HepG2 (cell line): Measurements from ENCODE around the gene DUS1L. TPM values are rescaled to one million over a fixed set of nuclear protein-coding genes. Genes with fewer than 3 reads are reported as not detected.

ENCODE experiments used
- AHR ChIP-seq: IDR thresholded peaks from 2 replicates; pipeline ENCODE4 v1.6.1; 2018; ENCODE audit warnings: missing genetic modification reagents, missing compliant biosample characterization
- ASH2L ChIP-seq: fragments of 300-600, 200-600 bp; sonication (generic); IDR thresholded peaks from 2 replicates; pipeline ENCODE4 v1.7.0; 2017; ENCODE audit warnings: low read depth, mild to moderate bottlenecking, moderate library complexity, mixed read lengths, low read length; ENCODE audit not compliant: insufficient read length
- CCDC6 ChIP-seq: sonication (generic); formaldehyde crosslinking; IDR thresholded peaks from 2 replicates; pipeline ENCODE4 v1.8.1; 2022; ENCODE audit warnings: mild to moderate bottlenecking, missing genetic modification reagents, moderate library complexity
- CEBPB ChIP-seq: IDR thresholded peaks from 2 replicates; pipeline ENCODE4 v1.6.1; 2011; ENCODE audit warnings: low read depth, low read length, improper control_type of control experiment, borderline replicate concordance
- ETV5 ChIP-seq: IDR thresholded peaks from 2 replicates; pipeline ENCODE4 v1.6.1; 2018; ENCODE audit warnings: missing biosample characterization, missing genetic modification reagents, inconsistent platforms, borderline replicate concordance
- HDAC6 ChIP-seq: fragments of 200-600 bp; sonication (generic); IDR thresholded peaks from 2 replicates; pipeline ENCODE4 v1.7.0; 2017; ENCODE audit warnings: mild to moderate bottlenecking, antibody characterized with exemption, low read length, low read depth
- HNRNPK ChIP-seq: fragments of 200-400 bp; formaldehyde crosslinking; IDR thresholded peaks from 2 replicates; pipeline ENCODE4 v1.6.1; 2018; ENCODE audit warnings: low read length, low read depth, moderate library complexity, mild to moderate bottlenecking; ENCODE audit not compliant: poor library complexity, severe bottlenecking
- ISX ChIP-seq: sonication (generic); formaldehyde crosslinking; conservative IDR thresholded peaks from 2 replicates; pipeline ENCODE4 v1.5.0; 2020; ENCODE audit warnings: missing genetic modification reagents
- JUNB ChIP-seq: sonication (generic); formaldehyde crosslinking; IDR thresholded peaks from 2 replicates; pipeline ENCODE4 v1.8.0; 2022; ENCODE audit warnings: missing genetic modification reagents, mild to moderate bottlenecking, borderline replicate concordance
- KDM5B ChIP-seq: sonication (generic); formaldehyde crosslinking; IDR thresholded peaks from 2 replicates; pipeline ENCODE4 v1.4.0; 2020; ENCODE audit warnings: missing genetic modification reagents, mild to moderate bottlenecking, borderline replicate concordance
- MED13 ChIP-seq: sonication (generic); formaldehyde crosslinking; IDR thresholded peaks from 2 replicates; pipeline ENCODE4 v1.5.0; 2020; ENCODE audit warnings: missing genetic modification reagents
- NR3C1 ChIP-seq: sonication (generic); formaldehyde crosslinking; IDR thresholded peaks from 2 replicates; pipeline ENCODE4 v1.4.0; 2020; ENCODE audit warnings: missing genetic modification reagents
- SMAD3 ChIP-seq: sonication (generic); formaldehyde crosslinking; IDR thresholded peaks from 2 replicates; pipeline ENCODE4 v1.4.0; 2020; ENCODE audit warnings: missing genetic modification reagents
- SPEN ChIP-seq: sonication (generic); formaldehyde crosslinking; IDR thresholded peaks from 2 replicates; pipeline ENCODE4 v1.5.1; 2020; ENCODE audit warnings: low read depth, mild to moderate bottlenecking, missing genetic modification reagents
- TAF15 ChIP-seq: fragments of 200-400 bp; formaldehyde crosslinking; IDR thresholded peaks from one replicate; pipeline ENCODE4 v1.6.1; 2018; ENCODE audit warnings: mild to moderate bottlenecking, low read depth, low read length; ENCODE audit not compliant: poor library complexity, severe bottlenecking
- TP53 ChIP-seq: sonication (generic); formaldehyde crosslinking; conservative IDR thresholded peaks from 2 replicates; pipeline ENCODE4 v1.4.0; 2020; ENCODE audit warnings: missing genetic modification reagents
- ZBTB20 ChIP-seq: sonication (generic); formaldehyde crosslinking; IDR thresholded peaks from 2 replicates; pipeline ENCODE4 v1.8.1; 2023; ENCODE audit warnings: missing genetic modification reagents, low read depth, mild to moderate bottlenecking, borderline replicate concordance
- ZFP90 ChIP-seq: sonication (generic); formaldehyde crosslinking; IDR thresholded peaks from 2 replicates; pipeline ENCODE4 v1.8.0; 2022; ENCODE audit warnings: missing genetic modification reagents, mild to moderate bottlenecking, inconsistent platforms, borderline replicate concordance
- ZNF30 ChIP-seq: sonication (generic); formaldehyde crosslinking; IDR thresholded peaks from 2 replicates; pipeline ENCODE4 v1.5.0; 2020; ENCODE audit warnings: mild to moderate bottlenecking, missing genetic modification reagents
- ZNF746 ChIP-seq: sonication (generic); formaldehyde crosslinking; IDR thresholded peaks from 2 replicates; pipeline ENCODE4 v1.8.0; 2022; ENCODE audit warnings: mild to moderate bottlenecking, missing genetic modification reagents
- ZNF850 ChIP-seq: sonication (generic); formaldehyde crosslinking; conservative IDR thresholded peaks from 2 replicates; pipeline ENCODE4 v1.9.0; 2021; ENCODE audit warnings: mild to moderate bottlenecking, missing genetic modification reagents
- polyA plus RNA-seq, 8 experiments: library from polyadenylated mRNA; depleted of rRNA in 3 of 8; stranded (reverse) in 7 of 8; unstranded in 1 of 8; fragments of >200 nt; fragmentation: Illumina TruSeq in 4 of 8; extraction: Trizol in 4 of 8; gene quantifications; 2 replicates each; pipeline versions ENCODE4 v1.2.1 to v1.2.3, GENCODE V29; 2011 to 2016; ENCODE audit warnings: low read depth in 4 of 8, missing spikeins in 1 of 8, mixed read lengths in 1 of 8; ENCODE audit not compliant: insufficient read depth in 1 of 8
- total RNA-seq, 5 experiments: library from RNA; depleted of rRNA; stranded (reverse); fragments of >200 nt; fragmentation: Illumina TruSeq; extraction: Trizol; gene quantifications; 2 replicates each; pipeline ENCODE4 v1.2.3, GENCODE V29; 2016; ENCODE audit warnings: low read depth in 1 of 5
- TF ChIP-seq, protein P1 (sequence below): conservative IDR thresholded peaks from 2 replicates; pipeline ENCODE4 v1.6.1; 2018; ENCODE audit warnings: missing genetic modification reagents
- TF ChIP-seq, protein P2 (sequence below): sonication (generic); formaldehyde crosslinking; IDR thresholded peaks from 2 replicates; pipeline ENCODE4 v1.4.0; 2020; ENCODE audit warnings: missing genetic modification reagents
- TF ChIP-seq, protein P3 (sequence below): sonication (generic); formaldehyde crosslinking; IDR thresholded peaks from 2 replicates; pipeline ENCODE4 v1.4.0; 2020; ENCODE audit warnings: missing genetic modification reagents

The DUS1L gene
- total and polyA plus RNA-seq, 2 of the 13 experiments (the other 11 are each of a cell fraction or from before 2014, with no cell fraction given), result 81.0 to 109 TPM

DNA sequence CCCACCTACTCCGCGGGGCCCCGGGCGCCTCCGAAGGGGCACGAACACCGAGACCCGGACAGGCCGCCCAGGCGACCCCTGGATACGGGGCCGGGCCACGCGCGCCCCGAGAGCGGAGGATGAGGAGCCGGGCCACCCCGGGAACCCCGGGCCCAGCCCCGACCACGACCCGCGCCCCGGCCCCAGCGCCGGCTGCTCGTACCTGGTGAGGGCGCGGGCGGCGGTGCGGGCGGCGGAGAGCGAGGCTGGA lies 32.2 kb upstream of the DUS1L start (continued):
- no peak for TF ChIP-seq HNRNPK
- TF ChIP-seq JUNB, result no peak
- TF ChIP-seq ZNF746 (CRISPR knock-in tag), result no peak
- TF ChIP-seq ZBTB20 (CRISPR knock-in tag), result no peak
- TF ChIP-seq, protein P1, sequence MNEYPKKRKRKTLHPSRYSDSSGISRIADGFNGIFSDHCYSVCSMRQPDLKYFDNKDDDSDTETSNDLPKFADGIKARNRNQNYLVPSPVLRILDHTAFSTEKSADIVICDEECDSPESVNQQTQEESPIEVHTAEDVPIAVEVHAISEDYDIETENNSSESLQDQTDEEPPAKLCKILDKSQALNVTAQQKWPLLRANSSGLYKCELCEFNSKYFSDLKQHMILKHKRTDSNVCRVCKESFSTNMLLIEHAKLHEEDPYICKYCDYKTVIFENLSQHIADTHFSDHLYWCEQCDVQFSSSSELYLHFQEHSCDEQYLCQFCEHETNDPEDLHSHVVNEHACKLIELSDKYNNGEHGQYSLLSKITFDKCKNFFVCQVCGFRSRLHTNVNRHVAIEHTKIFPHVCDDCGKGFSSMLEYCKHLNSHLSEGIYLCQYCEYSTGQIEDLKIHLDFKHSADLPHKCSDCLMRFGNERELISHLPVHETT (CRISPR knock-in tag), result no peak
- TF ChIP-seq ZNF30 (CRISPR knock-in tag), result no peak
- TF ChIP-seq, protein P2, sequence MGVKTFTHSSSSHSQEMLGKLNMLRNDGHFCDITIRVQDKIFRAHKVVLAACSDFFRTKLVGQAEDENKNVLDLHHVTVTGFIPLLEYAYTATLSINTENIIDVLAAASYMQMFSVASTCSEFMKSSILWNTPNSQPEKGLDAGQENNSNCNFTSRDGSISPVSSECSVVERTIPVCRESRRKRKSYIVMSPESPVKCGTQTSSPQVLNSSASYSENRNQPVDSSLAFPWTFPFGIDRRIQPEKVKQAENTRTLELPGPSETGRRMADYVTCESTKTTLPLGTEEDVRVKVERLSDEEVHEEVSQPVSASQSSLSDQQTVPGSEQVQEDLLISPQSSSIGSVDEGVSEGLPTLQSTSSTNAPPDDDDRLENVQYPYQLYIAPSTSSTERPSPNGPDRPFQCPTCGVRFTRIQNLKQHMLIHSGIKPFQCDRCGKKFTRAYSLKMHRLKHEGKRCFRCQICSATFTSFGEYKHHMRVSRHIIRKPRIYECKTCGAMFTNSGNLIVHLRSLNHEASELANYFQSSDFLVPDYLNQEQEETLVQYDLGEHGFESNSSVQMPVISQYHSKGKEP (CRISPR knock-in tag), result no peak
- no peak for TF ChIP-seq TP53 (CRISPR knock-in tag)
- TF ChIP-seq CCDC6 (CRISPR knock-in tag), result no peak
- peak; percentile 92 for TF ChIP-seq TAF15
- no peak for TF ChIP-seq ZFP90 (CRISPR knock-in tag)
- no peak for TF ChIP-seq ISX (CRISPR knock-in tag)
- TF ChIP-seq NR3C1 (CRISPR knock-in tag), result no peak
- no peak for TF ChIP-seq SMAD3
- TF ChIP-seq KDM5B (CRISPR knock-in tag), result no peak
- TF ChIP-seq CEBPB, result no peak
- TF ChIP-seq MED13 (CRISPR knock-in tag), result peak; percentile 39; the same call in 1 of the 2 replicates
- TF ChIP-seq SPEN (CRISPR knock-in tag), result 0 out of 2 replicates have a peak, but pooled peaks have one; percentile 5
- peak; percentile 19 for TF ChIP-seq ASH2L
- no peak for TF ChIP-seq ETV5 (CRISPR knock-in tag)
- 0 out of 2 replicates have a peak, but pooled peaks have one; percentile 5 for TF ChIP-seq ZNF850 (CRISPR knock-in tag)
- TF ChIP-seq, protein P3, sequence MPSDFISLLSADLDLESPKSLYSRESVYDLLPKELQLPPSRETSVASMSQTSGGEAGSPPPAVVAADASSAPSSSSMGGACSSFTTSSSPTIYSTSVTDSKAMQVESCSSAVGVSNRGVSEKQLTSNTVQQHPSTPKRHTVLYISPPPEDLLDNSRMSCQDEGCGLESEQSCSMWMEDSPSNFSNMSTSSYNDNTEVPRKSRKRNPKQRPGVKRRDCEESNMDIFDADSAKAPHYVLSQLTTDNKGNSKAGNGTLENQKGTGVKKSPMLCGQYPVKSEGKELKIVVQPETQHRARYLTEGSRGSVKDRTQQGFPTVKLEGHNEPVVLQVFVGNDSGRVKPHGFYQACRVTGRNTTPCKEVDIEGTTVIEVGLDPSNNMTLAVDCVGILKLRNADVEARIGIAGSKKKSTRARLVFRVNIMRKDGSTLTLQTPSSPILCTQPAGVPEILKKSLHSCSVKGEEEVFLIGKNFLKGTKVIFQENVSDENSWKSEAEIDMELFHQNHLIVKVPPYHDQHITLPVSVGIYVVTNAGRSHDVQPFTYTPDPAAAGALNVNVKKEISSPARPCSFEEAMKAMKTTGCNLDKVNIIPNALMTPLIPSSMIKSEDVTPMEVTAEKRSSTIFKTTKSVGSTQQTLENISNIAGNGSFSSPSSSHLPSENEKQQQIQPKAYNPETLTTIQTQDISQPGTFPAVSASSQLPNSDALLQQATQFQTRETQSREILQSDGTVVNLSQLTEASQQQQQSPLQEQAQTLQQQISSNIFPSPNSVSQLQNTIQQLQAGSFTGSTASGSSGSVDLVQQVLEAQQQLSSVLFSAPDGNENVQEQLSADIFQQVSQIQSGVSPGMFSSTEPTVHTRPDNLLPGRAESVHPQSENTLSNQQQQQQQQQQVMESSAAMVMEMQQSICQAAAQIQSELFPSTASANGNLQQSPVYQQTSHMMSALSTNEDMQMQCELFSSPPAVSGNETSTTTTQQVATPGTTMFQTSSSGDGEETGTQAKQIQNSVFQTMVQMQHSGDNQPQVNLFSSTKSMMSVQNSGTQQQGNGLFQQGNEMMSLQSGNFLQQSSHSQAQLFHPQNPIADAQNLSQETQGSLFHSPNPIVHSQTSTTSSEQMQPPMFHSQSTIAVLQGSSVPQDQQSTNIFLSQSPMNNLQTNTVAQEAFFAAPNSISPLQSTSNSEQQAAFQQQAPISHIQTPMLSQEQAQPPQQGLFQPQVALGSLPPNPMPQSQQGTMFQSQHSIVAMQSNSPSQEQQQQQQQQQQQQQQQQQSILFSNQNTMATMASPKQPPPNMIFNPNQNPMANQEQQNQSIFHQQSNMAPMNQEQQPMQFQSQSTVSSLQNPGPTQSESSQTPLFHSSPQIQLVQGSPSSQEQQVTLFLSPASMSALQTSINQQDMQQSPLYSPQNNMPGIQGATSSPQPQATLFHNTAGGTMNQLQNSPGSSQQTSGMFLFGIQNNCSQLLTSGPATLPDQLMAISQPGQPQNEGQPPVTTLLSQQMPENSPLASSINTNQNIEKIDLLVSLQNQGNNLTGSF (CRISPR knock-in tag), result no peak
- no peak for TF ChIP-seq AHR (CRISPR knock-in tag)
- TF ChIP-seq HDAC6, result no peak
